GM19043 (cell line): Measurements from ENCODE around the gene ZNF516.

Experiments
- ATAC-seq: cut with Tn5 transposase; IDR thresholded peaks from one replicate; pipeline ENCODE4 v1.9.1; 2021; ENCODE audit warnings: low read depth; ENCODE audit not compliant: unreplicated experiment

Gene ZNF516

DNA sequence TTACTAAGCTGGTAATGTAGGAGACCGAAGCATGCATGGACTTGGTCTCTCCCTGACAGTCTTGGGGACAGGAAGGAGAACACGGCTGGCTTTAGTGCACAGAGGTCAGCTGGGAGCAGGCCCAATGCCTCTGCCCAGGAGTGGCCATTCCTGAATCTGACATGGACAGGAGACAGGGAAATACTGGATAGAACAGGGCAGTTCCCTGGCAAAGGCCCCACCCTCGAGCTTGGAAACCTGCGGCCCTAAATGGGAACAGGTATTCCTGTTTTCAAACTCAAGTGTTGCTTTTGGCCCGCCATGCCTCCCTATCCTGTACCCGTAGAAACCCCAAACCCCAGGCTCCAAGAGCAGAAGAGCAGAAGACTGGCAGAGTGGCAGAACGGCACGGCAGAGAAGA is 107.4 kb downstream of the ZNF516 start:
- ATAC-seq: no peak

DNA sequence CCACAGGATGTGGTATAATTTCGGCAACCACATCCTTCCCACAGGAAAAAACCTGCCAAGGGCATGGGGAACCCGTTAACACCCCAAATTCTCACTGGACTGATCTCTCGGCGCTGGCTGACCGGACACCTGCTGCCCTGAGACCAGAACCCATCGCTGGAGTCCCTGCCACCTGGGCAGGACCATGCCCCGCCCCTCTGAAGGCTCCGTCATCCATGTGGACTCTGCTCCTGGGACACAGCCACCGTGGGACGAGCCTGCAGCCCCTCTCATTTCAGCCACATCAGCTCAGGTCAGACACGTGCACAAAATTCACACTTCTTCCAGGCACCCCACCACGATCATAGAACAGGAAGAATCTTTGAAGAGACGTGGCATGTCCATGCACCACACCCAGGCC is 108.2 kb downstream of the ZNF516 start:
- no peak for ATAC-seq

GRCh38 chr18:76386071-76386470 is 109.0 kb downstream of the ZNF516 start:
- no peak for ATAC-seq

DNA sequence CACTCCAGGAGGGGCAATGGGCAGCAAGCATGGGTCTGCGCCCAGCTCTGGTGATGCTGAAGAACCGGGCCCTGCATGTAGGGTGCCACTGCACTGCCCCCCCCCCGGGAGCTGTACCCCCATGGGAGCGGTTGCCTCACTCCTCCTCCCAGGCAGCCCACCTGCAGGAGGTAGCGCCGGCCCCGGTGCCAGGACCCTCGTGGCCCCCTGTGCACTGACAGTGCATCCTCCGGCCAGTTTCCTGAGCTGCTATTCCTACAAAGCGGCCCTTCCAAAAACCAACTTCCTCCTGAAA is 109.4 kb downstream of the ZNF516 start:
- no peak for ATAC-seq

- ATAC-seq: no peak
These were observed 110.0 kb downstream of the ZNF516 start for GRCh38 chr18:76384861-76385680.

- no peak for ATAC-seq
These were observed 110.8 kb downstream of the ZNF516 start for GRCh38 chr18:76384114-76384790.

DNA sequence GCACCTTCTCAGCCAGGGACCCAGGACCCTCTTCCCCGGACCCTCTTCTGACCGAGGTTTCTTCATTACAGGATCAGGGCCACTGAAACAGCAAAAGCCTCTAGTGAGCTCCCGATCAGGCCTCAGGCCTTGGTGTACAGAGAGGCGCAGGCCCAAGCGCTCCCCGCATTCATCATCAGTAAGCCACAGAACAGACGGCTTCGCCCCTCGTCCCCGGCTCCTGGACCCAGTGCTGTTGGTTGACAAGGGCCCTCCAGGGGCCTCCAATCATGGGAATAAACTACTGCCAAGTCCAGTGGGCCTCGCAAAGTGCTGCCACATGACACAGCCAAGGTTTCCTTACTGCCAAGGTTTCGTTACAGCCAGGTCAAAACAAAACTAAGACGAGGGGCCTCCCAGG is 111.4 kb downstream of the ZNF516 start:
- no peak for ATAC-seq

- no peak for ATAC-seq
These were observed 112.8 kb downstream of the ZNF516 start for GRCh38 chr18:76382275-76382674.

GRCh38 chr18:76380791-76381405 is 114.1 kb downstream of the ZNF516 start:
- ATAC-seq: peak; percentile 49

DNA sequence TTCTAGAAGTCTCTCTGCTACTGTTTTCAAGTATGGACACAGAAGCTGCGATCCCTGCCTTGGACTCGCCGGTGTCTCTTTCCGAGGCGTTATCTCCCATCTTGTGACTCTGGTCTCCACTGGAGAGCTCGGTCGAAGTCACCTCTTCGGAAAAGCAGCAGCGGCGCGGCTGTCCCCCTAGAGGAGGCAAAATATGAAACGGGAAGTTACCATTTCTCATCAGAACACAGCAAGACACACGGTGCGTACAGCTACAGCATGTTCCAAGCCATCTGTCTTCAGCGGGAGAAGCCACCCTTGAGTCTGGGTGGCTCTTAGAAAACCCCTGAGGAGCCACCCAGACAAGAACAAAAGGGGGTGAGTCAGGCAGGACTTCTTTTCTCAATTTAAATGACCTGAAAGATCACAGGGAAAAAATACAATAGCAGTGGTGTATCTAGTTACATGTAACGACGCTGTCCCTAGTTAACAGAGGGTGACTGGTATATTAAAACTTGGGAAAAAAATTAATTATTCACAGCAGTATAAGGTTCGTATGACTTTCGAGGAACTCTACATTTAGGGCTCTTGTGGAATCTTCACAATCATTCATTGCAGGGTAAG is 114.8 kb downstream of the ZNF516 start:
- ATAC-seq: no peak

GRCh38 chr18:76379226-76380126 is 115.6 kb downstream of the ZNF516 start:
- no peak for ATAC-seq

DNA sequence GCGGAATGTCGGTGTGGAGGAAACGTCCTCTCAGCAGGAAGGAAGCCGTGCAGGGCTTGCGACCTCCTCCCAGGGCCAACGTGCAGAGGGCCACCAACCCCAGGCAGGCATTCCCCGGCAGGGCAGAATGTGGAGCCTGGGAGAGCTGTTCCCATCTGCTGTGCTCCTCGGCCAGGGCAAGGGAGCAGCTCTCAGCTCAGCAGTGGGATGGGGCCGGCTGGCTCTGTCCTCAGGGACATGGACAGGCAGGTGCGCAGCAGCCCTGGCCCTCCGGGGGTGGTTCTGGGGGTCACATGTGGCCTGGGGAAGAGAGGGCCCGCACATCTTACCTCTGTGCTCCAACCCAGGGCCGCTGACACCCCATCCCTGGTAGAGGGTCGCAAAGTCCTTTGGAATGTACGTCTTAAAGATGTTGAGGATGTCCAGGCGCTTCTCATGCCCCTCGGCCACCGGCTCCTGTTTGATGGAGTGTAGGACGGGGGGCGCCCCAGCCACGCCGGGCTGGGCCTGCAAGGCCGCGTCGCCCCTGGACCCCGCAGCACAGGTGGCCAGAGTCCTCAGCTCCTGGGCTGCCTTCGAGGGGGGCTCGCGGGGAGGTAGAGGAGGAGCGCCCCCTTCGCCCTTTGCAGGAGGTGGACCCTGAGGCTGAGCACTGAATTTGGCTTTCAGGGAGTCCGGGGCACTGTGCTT is 116.4 kb downstream of the ZNF516 start:
- ATAC-seq: no peak

DNA sequence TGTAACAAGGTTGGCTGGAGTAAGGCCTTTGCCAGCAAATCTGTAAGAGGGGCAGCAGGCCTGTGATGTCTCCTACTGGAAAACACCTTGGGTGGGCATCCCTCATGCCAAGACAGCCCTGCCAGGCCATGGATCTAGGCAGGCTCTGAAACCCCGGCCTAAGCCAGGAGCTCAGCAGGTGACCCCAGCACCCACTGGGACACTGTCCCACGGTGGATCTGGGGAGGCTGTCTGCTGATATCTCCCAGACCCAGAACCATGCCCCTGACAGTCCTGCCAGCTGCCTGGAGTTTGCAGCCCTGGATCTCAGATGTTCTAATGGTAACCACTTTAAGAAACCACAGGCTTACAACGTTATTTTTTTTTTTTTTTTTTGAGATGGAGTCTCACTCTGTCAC is 117.7 kb downstream of the ZNF516 start:
- no peak for ATAC-seq

DNA sequence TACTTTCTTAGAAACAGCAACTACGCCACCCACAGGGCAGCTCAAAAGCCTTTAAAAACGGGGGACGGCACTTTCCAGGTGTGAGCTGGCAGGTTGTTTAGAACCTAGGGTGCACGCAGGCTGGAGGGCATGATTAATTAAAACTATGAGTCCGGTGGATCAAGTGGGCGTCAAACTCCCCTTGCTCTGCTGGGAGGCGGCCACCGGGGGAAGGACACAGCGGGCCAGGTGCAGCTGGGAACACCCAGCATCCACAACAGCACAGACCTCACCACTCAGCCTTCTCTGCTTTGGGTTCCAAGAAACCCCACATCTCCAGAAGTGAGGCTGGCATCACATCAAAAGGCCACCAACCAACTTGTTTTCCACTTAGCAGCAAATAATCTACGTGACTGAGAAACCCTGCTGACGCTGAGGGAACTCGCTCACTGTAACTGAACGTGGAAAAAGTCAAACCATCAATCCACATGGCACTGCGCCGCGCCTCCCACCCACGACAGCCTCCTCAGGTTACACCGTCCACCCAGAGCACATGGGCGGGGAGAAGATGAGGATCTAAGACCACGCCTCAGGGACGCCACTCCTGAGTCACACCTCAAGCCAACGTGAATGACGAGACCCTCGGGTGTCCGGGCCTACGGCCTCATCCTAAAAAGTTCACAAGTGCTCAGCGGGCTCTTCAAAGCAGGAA is 118.2 kb downstream of the ZNF516 start:
- ATAC-seq: no peak

- ATAC-seq: no peak
These were observed 118.8 kb downstream of the ZNF516 start for GRCh38 chr18:76376225-76376624.

- ATAC-seq: peak; percentile 67
These were observed 120.4 kb downstream of the ZNF516 start for GRCh38 chr18:76374330-76375281.

DNA sequence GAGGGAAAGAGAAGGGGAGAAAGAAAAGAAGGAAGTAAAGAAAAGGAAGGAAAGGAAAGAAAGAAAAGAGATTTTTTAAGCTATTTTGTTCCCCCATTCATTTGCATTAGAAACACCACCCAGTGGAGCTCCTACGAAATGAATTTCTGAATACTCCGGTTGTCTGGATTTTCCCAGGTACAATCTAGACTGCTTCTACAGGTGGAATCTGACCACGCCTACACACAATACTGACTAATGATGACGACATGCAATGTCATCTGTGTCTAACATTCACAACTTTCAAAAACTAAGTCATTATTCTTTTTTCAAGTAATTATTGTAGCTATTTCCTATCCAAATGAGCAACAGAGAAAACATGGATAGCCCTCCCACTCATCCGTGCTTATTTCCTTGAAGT is 121.7 kb downstream of the ZNF516 start:
- no peak for ATAC-seq
